Left renal cortex interstitium (tissue), 4 donors: Measurements from ENCODE around the gene FAM241B. TPM values are rescaled to one million over a fixed set of nuclear protein-coding genes. Genes with fewer than 3 reads are reported as not detected.

ENCODE experiments used
- DNase-seq, 4 donors: peaks; one replicate each; pipeline ENCODE4 v3.0.0-alpha.2; 2013; ENCODE audit warnings: low read depth in 4 of 4, low spot score in 2 of 4, missing footprints in 1 of 4
- polyA plus RNA-seq, 4 donors: library from polyadenylated mRNA; unstranded; fragments of 120-200 nt; gene quantifications; one replicate each; pipeline ENCODE4 v1.2.1, GENCODE V29; 2013; ENCODE audit not compliant: insufficient read length in 4 of 4

FAM241B gene
- polyA plus RNA-seq, 4 donors = 9.1 to 11.3 (median 10.4) TPM

- DNase-seq = no peak
These were observed 32.9 kb downstream of the FAM241B start for GRCh38 chr10:69662901-69663300.

- DNase-seq = no peak
These were observed 33.4 kb downstream of the FAM241B start for GRCh38 chr10:69663369-69663947.

- no peak for DNase-seq
These were observed 35.6 kb downstream of the FAM241B start for GRCh38 chr10:69665474-69666320.

GRCh38 chr10:69666756-69667155 is 36.7 kb downstream of the FAM241B start:
- no peak for DNase-seq

GRCh38 chr10:69668721-69669120 is 38.7 kb downstream of the FAM241B start:
- DNase-seq = no peak

GRCh38 chr10:69669409-69669808 is 39.4 kb downstream of the FAM241B start:
- no peak for DNase-seq

GRCh38 chr10:69673521-69673920 is 43.5 kb downstream of the FAM241B start:
- DNase-seq = no peak

GRCh38 chr10:69674786-69675185 is 44.7 kb downstream of the FAM241B start:
- no peak for DNase-seq

- no peak for DNase-seq
These were observed 46.3 kb downstream of the FAM241B start for GRCh38 chr10:69676301-69676700.

- DNase-seq = no peak
These were observed 48.1 kb downstream of the FAM241B start for GRCh38 chr10:69677985-69678654.

- no peak for DNase-seq
These were observed 49.7 kb downstream of the FAM241B start for GRCh38 chr10:69679736-69680135.

GRCh38 chr10:69680610-69681009 is 50.6 kb downstream of the FAM241B start:
- no peak for DNase-seq

- no peak for DNase-seq
These were observed 51.4 kb downstream of the FAM241B start for GRCh38 chr10:69681436-69681835.

GRCh38 chr10:69682955-69683474 is 53.0 kb downstream of the FAM241B start:
- no peak for DNase-seq

Other genes starting within 250 kb of the FAM241B start
- under 1 TPM; 0.16 to 0.36 (median 0.23) TPM for gene TACR2, start 213.3 kb upstream of the FAM241B start, polyA plus RNA-seq
- gene TSPAN15, start 178.8 kb upstream of the FAM241B start, polyA plus RNA-seq = 10 to 100 TPM; 56.4 to 70.7 (median 63.6) TPM
- gene NEUROG3, start 56.8 kb upstream of the FAM241B start, polyA plus RNA-seq = not detected
- 10 to 100 TPM; 18.1 to 34.7 (median 25.6) TPM for gene COL13A1, start 171.7 kb downstream of the FAM241B start, polyA plus RNA-seq